H7 (cell line): ENCODE results near the gene EFNA5. TPM values are rescaled to one million over a fixed set of nuclear protein-coding genes. Genes with fewer than 3 reads are reported as not detected.

ENCODE experiments used
- DNase-seq: peaks from one replicate; pipeline ENCODE4 v3.0.0; 2012
- H3K27me3 ChIP-seq: 2 replicates; pipeline ENCODE4 v1.6.0; 2011; ENCODE audit warnings: mild to moderate bottlenecking, low read length; ENCODE audit not compliant: control insufficient read depth, insufficient read depth
- H3K36me3 ChIP-seq: replicated peaks from 2 replicates; pipeline ENCODE4 v1.5.1; 2011; ENCODE audit warnings: low read length; ENCODE audit not compliant: control insufficient read depth, insufficient read depth
- H3K4me3 ChIP-seq: 2 replicates; pipeline ENCODE4 v1.5.1; 2011; ENCODE audit warnings: low read depth, mild to moderate bottlenecking, control low read depth, low read length, moderate library complexity; ENCODE audit not compliant: insufficient read depth
- total RNA-seq: library from RNA; depleted of rRNA; stranded (reverse); fragments of >200 nt; shearing (Covaris generic); gene quantifications from 2 replicates; pipeline ENCODE4 v1.2.3, GENCODE V29; 2014

EFNA5 gene
- total RNA-seq, 1 experiment from 2014 or later = 5.3 TPM

GRCh38 chr5:107592515-107592914 lies 78.2 kb downstream of the EFNA5 start:
- Histone ChIP-seq H3K36me3 (no peaks in the 10 kb centered on the region), H3K27me3 (no peaks in the 10 kb centered on the region), H3K4me3 (no peak overlapping the region)
- no peak for DNase-seq

GRCh38 chr5:107590686-107591085 lies 80.1 kb downstream of the EFNA5 start:
- no peak for DNase-seq
- Histone ChIP-seq H3K4me3 (no peak overlapping the region), H3K27me3 (no peaks in the 10 kb centered on the region), H3K36me3 (no peaks in the 10 kb centered on the region)

GRCh38 chr5:107589520-107590193 lies 81.1 kb downstream of the EFNA5 start:
- Histone ChIP-seq H3K36me3 (no peaks in the 10 kb centered on the region), H3K27me3 (no peaks in the 10 kb centered on the region), H3K4me3 (no peak overlapping the region)
- no peak for DNase-seq

- Histone ChIP-seq H3K4me3 (no peak overlapping the region), H3K27me3 (no peaks in the 10 kb centered on the region), H3K36me3 (no peaks in the 10 kb centered on the region)
- no peak for DNase-seq
Observed at GRCh38 chr5:107582625-107583024, 88.1 kb downstream of the EFNA5 start.

GRCh38 chr5:107580889-107581820 lies 89.6 kb downstream of the EFNA5 start:
- no peaks in the 10 kb centered on the region for H3K36me3 ChIP-seq
- no peak for DNase-seq
- H3K4me3 ChIP-seq = no peak overlapping the region
- H3K27me3 ChIP-seq = no peaks in the 10 kb centered on the region

GRCh38 chr5:107578051-107578635 lies 92.6 kb downstream of the EFNA5 start:
- no peak for DNase-seq
- no peak overlapping the region for H3K4me3 ChIP-seq

DNA sequence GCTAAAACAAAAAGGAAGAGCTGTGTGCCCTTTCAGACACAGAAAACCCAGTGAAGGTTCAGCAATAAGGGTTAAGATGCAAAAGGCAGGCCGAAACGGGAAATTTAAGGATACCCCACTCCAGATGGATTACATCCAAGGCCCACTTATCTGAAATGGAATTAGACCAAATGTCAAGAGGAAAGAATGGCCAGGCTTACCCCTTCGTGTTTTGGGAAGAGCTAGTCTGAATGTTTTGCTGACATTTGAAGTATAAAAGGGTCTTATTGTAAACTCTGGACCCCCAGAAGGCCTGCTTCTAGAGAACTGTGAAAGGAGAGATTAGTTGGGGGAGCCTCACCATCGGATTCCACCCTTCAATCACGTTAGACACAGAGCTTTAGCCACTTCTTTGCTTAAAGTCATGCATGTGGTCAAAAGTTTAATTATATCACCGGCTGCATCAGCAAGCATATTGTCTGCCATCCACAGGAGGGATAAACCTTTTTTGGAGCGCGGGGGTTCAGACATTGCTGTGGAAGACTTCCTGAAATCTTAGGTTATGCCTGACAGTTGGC lies 93.3 kb downstream of the EFNA5 start:
- H3K36me3 ChIP-seq = no peaks in the 10 kb centered on the region
- H3K4me3 ChIP-seq = no peak overlapping the region
- H3K27me3 ChIP-seq = no peaks in the 10 kb centered on the region
- no peak for DNase-seq

More at GRCh38 chr5:107578051-107578635, 92.6 kb downstream of the EFNA5 start:
- Histone ChIP-seq H3K27me3 (no peaks in the 10 kb centered on the region), H3K36me3 (no peaks in the 10 kb centered on the region)

DNA sequence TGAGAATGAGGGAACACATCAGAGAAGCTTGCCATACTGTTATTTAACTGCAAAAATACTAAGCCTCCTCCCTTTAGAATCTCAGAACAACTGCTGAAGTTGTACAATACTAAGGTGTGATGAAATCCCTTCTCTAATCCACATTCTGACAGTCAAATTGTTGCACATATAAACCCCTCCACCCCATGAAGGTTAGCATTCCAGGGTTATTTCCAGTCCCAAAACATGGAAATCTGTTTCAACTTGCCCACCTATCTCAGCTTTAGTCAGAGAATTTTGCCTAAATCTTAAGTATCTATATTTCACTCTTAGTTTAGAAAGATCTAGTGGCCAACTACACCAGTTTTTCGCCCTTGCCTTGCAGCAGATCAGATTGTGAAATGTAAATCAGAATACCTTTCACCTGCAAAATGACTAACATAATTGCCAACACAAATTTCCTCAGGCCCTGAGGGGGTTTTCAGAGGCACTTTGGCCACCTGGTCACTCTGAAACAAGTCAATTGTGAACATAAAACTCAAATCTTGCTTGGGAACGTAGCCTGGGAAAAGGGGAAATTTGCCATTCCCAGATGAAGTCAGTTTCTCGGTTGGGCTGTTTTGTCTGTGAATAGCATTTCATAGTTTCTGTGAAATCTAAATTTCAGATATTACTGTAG lies 93.9 kb downstream of the EFNA5 start:
- Histone ChIP-seq H3K36me3 (no peaks in the 10 kb centered on the region), H3K27me3 (no peaks in the 10 kb centered on the region), H3K4me3 (no peak overlapping the region)
- DNase-seq = no peak

DNA sequence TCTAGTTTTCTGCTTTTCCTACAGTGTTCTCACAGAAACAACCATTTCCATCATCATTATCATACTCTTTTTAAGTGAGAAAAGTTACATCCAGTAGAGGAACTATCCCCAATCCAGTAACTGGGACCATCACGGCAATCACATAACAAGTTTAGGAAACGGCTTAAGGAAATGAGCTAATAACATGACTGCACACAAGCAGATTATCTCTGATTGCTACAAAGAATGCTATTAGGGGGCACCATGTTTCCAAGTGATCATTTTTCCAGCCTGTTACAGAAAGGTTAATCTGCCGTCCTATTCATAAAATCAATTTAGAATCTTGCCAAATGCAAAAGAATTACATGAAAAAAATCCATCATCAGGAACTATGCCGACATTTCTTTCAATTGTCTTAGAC lies 94.6 kb downstream of the EFNA5 start:
- H3K27me3 ChIP-seq = no peaks in the 10 kb centered on the region
- H3K36me3 ChIP-seq = no peaks in the 10 kb centered on the region
- DNase-seq = no peak
- H3K4me3 ChIP-seq = no peak overlapping the region

DNA sequence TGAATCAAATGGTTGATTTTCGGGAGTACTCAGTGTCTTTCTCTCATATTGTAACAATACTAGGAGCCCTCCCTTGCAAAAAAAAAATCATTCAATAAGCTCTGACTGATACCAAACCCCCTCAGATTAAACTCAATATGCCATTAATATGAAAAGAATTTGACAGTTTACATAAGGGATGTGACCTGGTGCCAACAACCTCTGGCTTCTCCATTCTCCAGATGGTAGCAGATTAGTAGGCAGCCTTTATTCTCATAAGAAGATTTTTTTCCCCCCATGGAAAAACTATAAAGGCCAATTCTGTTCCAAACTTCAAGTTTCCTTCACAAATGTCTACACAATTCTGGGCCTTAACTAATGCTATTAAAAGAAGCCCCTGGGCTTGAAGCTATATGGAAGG lies 96.5 kb downstream of the EFNA5 start:
- H3K4me3 ChIP-seq = no peak overlapping the region
- no peaks in the 10 kb centered on the region for H3K27me3 ChIP-seq
- H3K36me3 ChIP-seq = no peaks in the 10 kb centered on the region
- DNase-seq = no peak

- DNase-seq = no peak
- H3K36me3 ChIP-seq = no peaks in the 10 kb centered on the region
- no peak overlapping the region for H3K4me3 ChIP-seq
- H3K27me3 ChIP-seq = no peaks in the 10 kb centered on the region
Observed at GRCh38 chr5:107572715-107573368, 97.9 kb downstream of the EFNA5 start.

GRCh38 chr5:107571621-107572536 lies 98.9 kb downstream of the EFNA5 start:
- H3K4me3 ChIP-seq = no peak overlapping the region

More at GRCh38 chr5:107571621-107572536, 98.9 kb downstream of the EFNA5 start:
- H3K36me3 ChIP-seq = no peaks in the 10 kb centered on the region
- DNase-seq = peak; percentile 44
- H3K27me3 ChIP-seq = no peaks in the 10 kb centered on the region
